ENCODE data around the gene IPO13.

DNA sequence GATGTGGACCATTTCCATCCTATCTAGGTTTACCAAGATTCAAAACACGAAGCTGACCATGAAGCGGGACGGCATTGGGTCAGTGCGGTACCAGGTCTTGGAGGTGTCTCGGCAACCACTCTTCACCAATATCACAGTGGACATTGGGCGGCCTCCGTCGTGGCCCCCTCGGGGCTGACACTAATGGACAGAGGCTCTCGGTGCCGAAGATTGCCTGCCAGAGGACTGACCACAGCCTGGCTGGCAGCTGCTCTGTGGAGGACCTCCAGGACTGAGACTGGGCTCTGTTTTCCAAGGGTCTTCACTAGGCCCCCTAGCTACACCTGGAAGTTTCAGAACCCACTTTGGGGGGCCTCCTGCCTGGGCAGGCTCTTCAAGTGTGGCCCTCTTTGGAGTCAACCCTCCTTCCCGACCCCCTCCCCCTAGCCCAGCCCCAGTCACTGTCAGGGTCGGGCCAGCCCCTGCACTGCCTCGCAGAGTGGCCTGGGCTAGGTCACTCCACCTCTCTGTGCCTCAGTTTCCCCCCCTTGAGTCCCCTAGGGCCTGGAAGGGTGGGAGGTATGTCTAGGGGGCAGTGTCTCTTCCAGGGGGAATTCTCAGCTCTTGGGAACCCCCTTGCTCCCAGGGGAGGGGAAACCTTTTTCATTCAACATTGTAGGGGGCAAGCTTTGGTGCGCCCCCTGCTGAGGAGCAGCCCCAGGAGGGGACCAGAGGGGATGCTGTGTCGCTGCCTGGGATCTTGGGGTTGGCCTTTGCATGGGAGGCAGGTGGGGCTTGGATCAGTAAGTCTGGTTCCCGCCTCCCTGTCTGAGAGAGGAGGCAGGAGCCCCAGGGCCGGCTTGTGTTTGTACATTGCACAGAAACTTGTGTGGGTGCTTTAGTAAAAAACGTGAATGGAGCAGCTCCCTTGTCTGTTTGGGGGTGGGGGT is 43.8 kb downstream of the IPO13 start:
- no peak for TF ChIP-seq POLR2A (IDR thresholded peaks at IDR 0.05)
- TF ChIP-seq POLR2AphosphoS5 (IDR thresholded peaks at IDR 0.05), result no peak

All from spleen (tissue), 3 donors.